ENCODE data around the gene IPCEF1.

DNA sequence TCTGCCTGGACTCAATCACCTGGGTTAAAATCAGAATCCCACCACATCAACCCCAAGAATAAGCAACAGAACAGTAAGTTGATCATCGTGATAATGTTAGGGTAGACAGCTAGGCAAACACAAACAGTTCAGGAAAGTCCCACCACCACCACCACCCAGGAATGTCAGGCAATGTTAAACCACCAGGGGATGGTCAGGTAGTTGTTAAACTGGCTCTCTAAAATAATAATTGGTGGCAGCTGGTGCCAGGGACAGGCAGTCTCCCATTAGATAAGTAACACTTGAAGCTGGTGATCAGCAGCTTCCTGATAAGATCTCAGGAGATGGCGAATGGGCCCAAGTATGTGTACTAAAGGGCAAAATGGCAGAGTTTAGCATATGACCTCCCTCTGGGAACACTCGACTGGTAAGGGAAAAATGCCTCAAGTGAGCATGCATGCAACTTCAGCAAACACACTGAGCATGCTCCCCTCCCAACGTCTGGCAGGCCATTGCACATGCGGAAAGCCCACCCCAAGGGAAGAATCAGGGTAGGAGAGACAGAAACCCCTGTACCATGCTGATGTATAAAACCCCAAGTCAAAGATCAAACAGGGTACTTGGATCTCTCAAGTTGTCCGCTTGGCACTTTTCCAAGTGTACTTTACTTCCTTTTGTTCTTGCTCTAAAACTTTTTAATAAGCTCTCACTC, 66.6 kb downstream of the IPCEF1 start:
- TF ChIP-seq, protein P1, sequence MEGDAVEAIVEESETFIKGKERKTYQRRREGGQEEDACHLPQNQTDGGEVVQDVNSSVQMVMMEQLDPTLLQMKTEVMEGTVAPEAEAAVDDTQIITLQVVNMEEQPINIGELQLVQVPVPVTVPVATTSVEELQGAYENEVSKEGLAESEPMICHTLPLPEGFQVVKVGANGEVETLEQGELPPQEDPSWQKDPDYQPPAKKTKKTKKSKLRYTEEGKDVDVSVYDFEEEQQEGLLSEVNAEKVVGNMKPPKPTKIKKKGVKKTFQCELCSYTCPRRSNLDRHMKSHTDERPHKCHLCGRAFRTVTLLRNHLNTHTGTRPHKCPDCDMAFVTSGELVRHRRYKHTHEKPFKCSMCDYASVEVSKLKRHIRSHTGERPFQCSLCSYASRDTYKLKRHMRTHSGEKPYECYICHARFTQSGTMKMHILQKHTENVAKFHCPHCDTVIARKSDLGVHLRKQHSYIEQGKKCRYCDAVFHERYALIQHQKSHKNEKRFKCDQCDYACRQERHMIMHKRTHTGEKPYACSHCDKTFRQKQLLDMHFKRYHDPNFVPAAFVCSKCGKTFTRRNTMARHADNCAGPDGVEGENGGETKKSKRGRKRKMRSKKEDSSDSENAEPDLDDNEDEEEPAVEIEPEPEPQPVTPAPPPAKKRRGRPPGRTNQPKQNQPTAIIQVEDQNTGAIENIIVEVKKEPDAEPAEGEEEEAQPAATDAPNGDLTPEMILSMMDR (IDR thresholded peaks at IDR 0.05), result no peak
- TF ChIP-seq POLR2A (IDR thresholded peaks at IDR 0.05), result no peak
